Parathyroid adenoma (tissue), 2 donors: Measurements from ENCODE around the gene STX2.

Experiments
- H2AFZ ChIP-seq: fragments of 300-600 bp; sonication (generic); one replicate; pipeline ENCODE4 v1.7.0; 2017; ENCODE audit warnings: antibody characterized with exemption, mild to moderate bottlenecking
- H3K27ac ChIP-seq: fragments of 300-600 bp; sonication (generic); one replicate; pipeline ENCODE4 v1.7.0; 2017
- H3K27me3 ChIP-seq: fragments of 300-600 bp; sonication (generic); one replicate; pipeline ENCODE4 v1.7.0; 2017; ENCODE audit warnings: low read length; ENCODE audit not compliant: control insufficient read depth, insufficient read depth
- H3K36me3 ChIP-seq: fragments of 300-600 bp; sonication (generic); one replicate; pipeline ENCODE4 v1.7.0; 2017; ENCODE audit warnings: low read length; ENCODE audit not compliant: control insufficient read depth, insufficient read depth
- H3K4me1 ChIP-seq: fragments of 300-600 bp; sonication (generic); one replicate; pipeline ENCODE4 v1.7.0; 2017; ENCODE audit warnings: control low read depth
- H3K4me2 ChIP-seq: fragments of 300-600 bp; sonication (generic); one replicate; pipeline ENCODE4 v1.7.0; 2017; ENCODE audit warnings: low read length
- H3K4me3 ChIP-seq: fragments of 300-600 bp; sonication (generic); one replicate; pipeline ENCODE4 v1.7.0; 2017; ENCODE audit warnings: low read depth, low read length
- H3K79me2 ChIP-seq: fragments of 300-600 bp; sonication (generic); one replicate; pipeline ENCODE4 v1.7.0; 2017; ENCODE audit warnings: control low read depth
- H3K9ac ChIP-seq: fragments of 300-600 bp; sonication (generic); one replicate; pipeline ENCODE4 v1.7.0; 2017; ENCODE audit warnings: mild to moderate bottlenecking
- H3K9me3 ChIP-seq: fragments of 300-600 bp; sonication (generic); one replicate; pipeline ENCODE4 v1.7.0; 2017; ENCODE audit warnings: low read length; ENCODE audit not compliant: control insufficient read depth
- TF ChIP-seq, protein P1 (sequence below): fragments of 300-600 bp; sonication (generic); IDR thresholded peaks from one replicate; pipeline ENCODE4 v1.7.0; 2017; ENCODE audit warnings: antibody characterized with exemption, mild to moderate bottlenecking
- donor health status: primary hyperparathyroidism.

The STX2 gene

DNA sequence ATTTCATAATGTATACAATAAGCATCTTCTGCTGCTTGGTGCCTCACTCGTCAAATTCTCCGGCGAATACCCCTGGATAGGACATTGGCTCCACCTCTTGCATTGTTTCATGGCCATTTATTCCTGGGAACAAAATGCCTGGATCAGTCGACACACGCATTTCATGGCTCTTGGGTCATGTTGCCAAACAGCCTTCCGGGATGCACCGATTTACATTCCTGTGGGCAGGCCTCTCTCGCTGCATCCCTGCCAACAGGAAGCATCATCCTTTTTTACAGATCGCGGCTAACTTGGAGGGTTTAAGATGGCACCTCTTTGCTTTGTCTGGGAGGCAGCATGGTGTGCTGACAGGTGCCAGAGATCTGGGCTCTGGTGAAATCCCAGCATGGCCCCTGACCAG lies 90.3 kb downstream of the STX2 start:
- H3K36me3 ChIP-seq, result no peaks in the 10 kb centered on the region
- TF ChIP-seq, protein P1, sequence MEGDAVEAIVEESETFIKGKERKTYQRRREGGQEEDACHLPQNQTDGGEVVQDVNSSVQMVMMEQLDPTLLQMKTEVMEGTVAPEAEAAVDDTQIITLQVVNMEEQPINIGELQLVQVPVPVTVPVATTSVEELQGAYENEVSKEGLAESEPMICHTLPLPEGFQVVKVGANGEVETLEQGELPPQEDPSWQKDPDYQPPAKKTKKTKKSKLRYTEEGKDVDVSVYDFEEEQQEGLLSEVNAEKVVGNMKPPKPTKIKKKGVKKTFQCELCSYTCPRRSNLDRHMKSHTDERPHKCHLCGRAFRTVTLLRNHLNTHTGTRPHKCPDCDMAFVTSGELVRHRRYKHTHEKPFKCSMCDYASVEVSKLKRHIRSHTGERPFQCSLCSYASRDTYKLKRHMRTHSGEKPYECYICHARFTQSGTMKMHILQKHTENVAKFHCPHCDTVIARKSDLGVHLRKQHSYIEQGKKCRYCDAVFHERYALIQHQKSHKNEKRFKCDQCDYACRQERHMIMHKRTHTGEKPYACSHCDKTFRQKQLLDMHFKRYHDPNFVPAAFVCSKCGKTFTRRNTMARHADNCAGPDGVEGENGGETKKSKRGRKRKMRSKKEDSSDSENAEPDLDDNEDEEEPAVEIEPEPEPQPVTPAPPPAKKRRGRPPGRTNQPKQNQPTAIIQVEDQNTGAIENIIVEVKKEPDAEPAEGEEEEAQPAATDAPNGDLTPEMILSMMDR, result no peak
- no peak overlapping the region for H2AFZ ChIP-seq
- no peak overlapping the region for H3K4me2 ChIP-seq
- H3K9me3 ChIP-seq, result no peaks in the 10 kb centered on the region
- H3K4me1 ChIP-seq, result peaks cover 7% of the 10 kb centered on the region
- no peaks in the 10 kb centered on the region for H3K79me2 ChIP-seq
- no peak overlapping the region for H3K4me3 ChIP-seq
- no peaks in the 10 kb centered on the region for H3K27me3 ChIP-seq
- H3K27ac ChIP-seq, result no peak overlapping the region
- no peak overlapping the region for H3K9ac ChIP-seq

DNA sequence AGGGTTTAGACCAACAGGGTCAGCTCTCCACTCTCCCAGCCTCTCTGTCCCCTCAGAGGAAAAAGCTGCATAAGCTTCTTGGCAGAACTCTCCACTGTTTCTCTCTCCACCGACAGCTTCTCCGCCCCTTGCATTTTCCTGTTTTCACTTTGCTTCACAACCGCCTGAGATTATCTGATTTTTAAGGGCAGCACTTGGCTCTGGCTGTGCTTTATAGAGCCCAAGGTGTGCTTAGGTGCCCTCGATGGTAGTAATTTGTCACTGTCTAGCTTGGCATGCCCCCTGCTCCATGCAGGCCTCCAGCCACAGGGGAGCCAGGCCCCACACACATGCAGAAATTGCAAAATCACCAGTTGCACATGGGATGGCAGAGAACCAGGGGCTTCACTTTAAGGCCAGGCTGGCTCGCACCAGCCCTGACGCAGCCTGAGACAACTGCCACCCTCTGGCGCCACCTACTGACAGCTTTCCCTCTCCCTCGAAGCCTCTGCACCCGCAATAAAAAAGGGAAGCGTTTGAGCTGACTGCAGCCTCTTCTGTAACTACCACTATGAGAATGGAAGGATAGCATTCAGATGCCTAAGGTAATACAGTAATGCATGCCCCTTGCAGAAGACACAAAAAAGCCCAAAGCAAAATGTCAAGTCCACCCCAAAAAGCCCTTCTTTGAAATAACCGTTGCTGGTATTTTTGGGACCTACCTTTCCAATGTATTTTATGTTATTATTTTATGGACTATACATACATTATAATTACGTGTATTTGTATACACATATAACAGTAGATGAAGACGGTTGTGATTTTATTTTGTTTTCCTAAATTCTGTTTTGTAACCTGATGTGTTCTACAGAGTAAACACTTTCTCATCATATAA lies 90.9 kb downstream of the STX2 start:
- H3K27me3 ChIP-seq, result no peaks in the 10 kb centered on the region
- H3K36me3 ChIP-seq, result no peaks in the 10 kb centered on the region
- peaks cover 7% of the 10 kb centered on the region for H3K4me1 ChIP-seq
- no peak overlapping the region for H3K9ac ChIP-seq
- peak overlapping the region; percentile 48 for H2AFZ ChIP-seq
- H3K27ac ChIP-seq, result peak overlapping the region; percentile 33
- H3K4me3 ChIP-seq, result no peak overlapping the region
- TF ChIP-seq, protein P1, result peak; percentile 91
- H3K9me3 ChIP-seq, result no peaks in the 10 kb centered on the region
- H3K79me2 ChIP-seq, result no peaks in the 10 kb centered on the region
- peak overlapping the region; percentile 61 for H3K4me2 ChIP-seq

- Histone ChIP-seq H3K4me3 (no peak overlapping the region), H2AFZ (no peak overlapping the region), H3K4me1 (peaks cover 7% of the 10 kb centered on the region), H3K36me3 (no peaks in the 10 kb centered on the region), H3K27me3 (no peaks in the 10 kb centered on the region), H3K4me2 (no peak overlapping the region), H3K27ac (no peak overlapping the region), H3K9ac (no peak overlapping the region), H3K79me2 (no peaks in the 10 kb centered on the region), H3K9me3 (no peaks in the 10 kb centered on the region)
- TF ChIP-seq, protein P1, result no peak
Measured at GRCh38 chr12:130746546-130746945, 92.5 kb downstream of the STX2 start.

DNA sequence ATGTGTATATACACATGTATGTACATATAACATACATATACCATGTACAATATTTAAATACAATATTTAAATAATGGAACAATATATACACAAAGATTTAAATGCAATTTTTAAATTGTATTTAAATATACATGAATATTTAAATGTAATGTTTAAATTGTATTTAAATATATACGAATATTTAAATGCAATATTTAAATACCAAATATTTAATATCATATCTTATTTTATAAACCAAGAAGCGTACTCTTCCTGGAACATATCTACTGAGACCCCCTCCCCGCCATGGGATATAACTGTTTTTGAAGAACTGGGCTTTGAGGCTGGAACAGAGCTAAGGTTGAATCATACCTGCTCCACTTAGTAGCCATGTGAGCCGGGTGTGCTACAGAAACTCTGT lies 93.1 kb downstream of the STX2 start:
- no peaks in the 10 kb centered on the region for H3K36me3 ChIP-seq
- peaks cover 7% of the 10 kb centered on the region for H3K4me1 ChIP-seq
- H3K27ac ChIP-seq, result no peak overlapping the region
- H2AFZ ChIP-seq, result no peak overlapping the region
- H3K27me3 ChIP-seq, result no peaks in the 10 kb centered on the region
- H3K79me2 ChIP-seq, result no peaks in the 10 kb centered on the region
- H3K9ac ChIP-seq, result no peak overlapping the region
- no peak overlapping the region for H3K4me3 ChIP-seq
- TF ChIP-seq, protein P1, result no peak
- no peak overlapping the region for H3K4me2 ChIP-seq
- no peaks in the 10 kb centered on the region for H3K9me3 ChIP-seq

GRCh38 chr12:130744274-130744673 lies 94.8 kb downstream of the STX2 start:
- no peak overlapping the region for H3K4me3 ChIP-seq
- TF ChIP-seq, protein P1, result no peak
- no peak overlapping the region for H3K4me2 ChIP-seq
- H3K27me3 ChIP-seq, result no peaks in the 10 kb centered on the region
- no peaks in the 10 kb centered on the region for H3K36me3 ChIP-seq
- no peaks in the 10 kb centered on the region for H3K9me3 ChIP-seq
- no peak overlapping the region for H3K9ac ChIP-seq
- no peak overlapping the region for H2AFZ ChIP-seq
- no peak overlapping the region for H3K27ac ChIP-seq
- no peaks in the 10 kb centered on the region for H3K79me2 ChIP-seq
- H3K4me1 ChIP-seq, result peaks cover 7% of the 10 kb centered on the region
